ENCODE results near the gene KHSRP. TPM values are rescaled to one million over a fixed set of nuclear protein-coding genes. Genes with fewer than 3 reads are reported as not detected.

Gene KHSRP
- polyA plus RNA-seq, 2 donors = 91.9 to 96.2 TPM

Other genes starting within 250 kb of the KHSRP start
- gene MLLT1, start 144.8 kb downstream of the KHSRP start, polyA plus RNA-seq = 10 to 100 TPM; 15.5 to 16.3 TPM
- 1 to 10 TPM; 6.2 to 7.4 TPM for gene ACER1, start 91.2 kb downstream of the KHSRP start, polyA plus RNA-seq
- 10 to 100 TPM; 38.0 to 65.5 TPM for gene CLPP, start 63.3 kb downstream of the KHSRP start, polyA plus RNA-seq
- gene ALKBH7, start 52.0 kb downstream of the KHSRP start, polyA plus RNA-seq = 10 to 100 TPM; 40.6 to 57.1 TPM
- under 1 TPM; 0.47 to 0.79 TPM for gene PSPN, start 48.9 kb downstream of the KHSRP start, polyA plus RNA-seq
- 10 to 100 TPM; 35.7 to 46.6 TPM for gene GTF2F1, start 31.6 kb downstream of the KHSRP start, polyA plus RNA-seq
- 1 to 10 TPM in 1 of 2 donors, under 1 TPM in 1; 0.36 to 1.4 TPM for gene SLC25A41, start 9.0 kb upstream of the KHSRP start, polyA plus RNA-seq
- gene SLC25A23, start 35.0 kb upstream of the KHSRP start, polyA plus RNA-seq = 10 to 100 TPM; 43.5 to 66.0 TPM
- 10 to 100 TPM; 50.8 to 87.6 TPM for gene CRB3, start 39.5 kb upstream of the KHSRP start, polyA plus RNA-seq
- gene DENND1C, start 57.0 kb upstream of the KHSRP start, polyA plus RNA-seq = 1 to 10 TPM; 1.8 to 3.9 TPM
- gene TUBB4A, start 77.5 kb upstream of the KHSRP start, polyA plus RNA-seq = under 1 TPM; 0.06 to 0.16 TPM
- 1 to 10 TPM; 4.8 to 8.2 TPM for gene TNFSF9, start 106.2 kb upstream of the KHSRP start, polyA plus RNA-seq
- gene CD70, start 166.3 kb upstream of the KHSRP start, polyA plus RNA-seq = under 1 TPM; 0.20 to 0.26 TPM
- gene TNFSF14, start 245.3 kb upstream of the KHSRP start, polyA plus RNA-seq = under 1 TPM; 0.49 to 0.98 TPM